Measurements from ENCODE around the gene LARP4B. TPM values are rescaled to one million over a fixed set of nuclear protein-coding genes. Genes with fewer than 3 reads are reported as not detected.

Gene LARP4B
- total and polyA plus RNA-seq, 2 experiments from 2014 or later: 18.3 to 52.3 TPM

GRCh38 chr10:777913-778479 lies 153.5 kb downstream of the LARP4B start:
- Mint-ChIP-seq H3K36me3 (ENCODE audit: low read depth) (no peaks in the 10 kb centered on the region), H3K27me3 (ENCODE audit: insufficient read depth, low read depth, poor library complexity) (peaks cover 18% of the 10 kb centered on the region), H3K4me1 (no peaks in the 10 kb centered on the region), H3K27ac (no peak overlapping the region), H3K9me3 (no peaks in the 10 kb centered on the region), H3K4me3 (no peak overlapping the region)
- Histone ChIP-seq H3K4me3 (no peak overlapping the region), H2AFZ (no peak overlapping the region), H3K9me2 (ENCODE audit: insufficient read depth) (no peaks in the 10 kb centered on the region), H3K27me3 (ENCODE audit: insufficient read depth) (no peaks in the 10 kb centered on the region), H4K20me1 (replicated peaks; ENCODE audit: insufficient read depth) (no peaks in the 10 kb centered on the region), H3K4me1 (ENCODE audit: insufficient read depth) (no peaks in the 10 kb centered on the region), H3K36me3 (ENCODE audit: insufficient read depth) (no peaks in the 10 kb centered on the region), H3K4me2 (no peak overlapping the region), H3K27ac (ENCODE audit: low read depth) (no peak overlapping the region), H3K79me2 (replicated peaks; ENCODE audit: insufficient read depth) (no peaks in the 10 kb centered on the region), H3F3A (replicated peaks; ENCODE audit: low read depth) (no peaks in the 10 kb centered on the region)
- DNase-seq (ENCODE audit: low spot score): no peak
- ATAC-seq: no peak
- TF ChIP-seq JUNB (IDR thresholded peaks at IDR 0.05; ENCODE audit: unreplicated experiment) (no peak), STAT1 (IDR thresholded peaks at IDR 0.05; ENCODE audit: unreplicated experiment) (no peak), CREB1 (CRISPR knock-in tag; IDR thresholded peaks at IDR 0.05; ENCODE audit: low read depth) (no peak), ZNF331 (CRISPR knock-in tag; IDR thresholded peaks at IDR 0.05; ENCODE audit: low read depth) (no peak), EZH2phosphoT487 (IDR thresholded peaks at IDR 0.05; ENCODE audit: unreplicated experiment) (no peak), EZH2 (IDR thresholded peaks at IDR 0.05; ENCODE audit: low read depth, unreplicated experiment) (no peak), ZNF114 (CRISPR knock-in tag; IDR thresholded peaks at IDR 0.05) (no peak), POLR2AphosphoS5 (IDR thresholded peaks at IDR 0.05; ENCODE audit: low read depth) (no peak), NANOG (IDR thresholded peaks at IDR 0.05; ENCODE audit: borderline replicate concordance) (no peak)
- TF ChIP-seq, protein P1, sequence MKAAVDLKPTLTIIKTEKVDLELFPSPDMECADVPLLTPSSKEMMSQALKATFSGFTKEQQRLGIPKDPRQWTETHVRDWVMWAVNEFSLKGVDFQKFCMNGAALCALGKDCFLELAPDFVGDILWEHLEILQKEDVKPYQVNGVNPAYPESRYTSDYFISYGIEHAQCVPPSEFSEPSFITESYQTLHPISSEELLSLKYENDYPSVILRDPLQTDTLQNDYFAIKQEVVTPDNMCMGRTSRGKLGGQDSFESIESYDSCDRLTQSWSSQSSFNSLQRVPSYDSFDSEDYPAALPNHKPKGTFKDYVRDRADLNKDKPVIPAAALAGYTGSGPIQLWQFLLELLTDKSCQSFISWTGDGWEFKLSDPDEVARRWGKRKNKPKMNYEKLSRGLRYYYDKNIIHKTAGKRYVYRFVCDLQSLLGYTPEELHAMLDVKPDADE (IDR thresholded peaks at IDR 0.05): no peak
- TF ChIP-seq, protein P2, sequence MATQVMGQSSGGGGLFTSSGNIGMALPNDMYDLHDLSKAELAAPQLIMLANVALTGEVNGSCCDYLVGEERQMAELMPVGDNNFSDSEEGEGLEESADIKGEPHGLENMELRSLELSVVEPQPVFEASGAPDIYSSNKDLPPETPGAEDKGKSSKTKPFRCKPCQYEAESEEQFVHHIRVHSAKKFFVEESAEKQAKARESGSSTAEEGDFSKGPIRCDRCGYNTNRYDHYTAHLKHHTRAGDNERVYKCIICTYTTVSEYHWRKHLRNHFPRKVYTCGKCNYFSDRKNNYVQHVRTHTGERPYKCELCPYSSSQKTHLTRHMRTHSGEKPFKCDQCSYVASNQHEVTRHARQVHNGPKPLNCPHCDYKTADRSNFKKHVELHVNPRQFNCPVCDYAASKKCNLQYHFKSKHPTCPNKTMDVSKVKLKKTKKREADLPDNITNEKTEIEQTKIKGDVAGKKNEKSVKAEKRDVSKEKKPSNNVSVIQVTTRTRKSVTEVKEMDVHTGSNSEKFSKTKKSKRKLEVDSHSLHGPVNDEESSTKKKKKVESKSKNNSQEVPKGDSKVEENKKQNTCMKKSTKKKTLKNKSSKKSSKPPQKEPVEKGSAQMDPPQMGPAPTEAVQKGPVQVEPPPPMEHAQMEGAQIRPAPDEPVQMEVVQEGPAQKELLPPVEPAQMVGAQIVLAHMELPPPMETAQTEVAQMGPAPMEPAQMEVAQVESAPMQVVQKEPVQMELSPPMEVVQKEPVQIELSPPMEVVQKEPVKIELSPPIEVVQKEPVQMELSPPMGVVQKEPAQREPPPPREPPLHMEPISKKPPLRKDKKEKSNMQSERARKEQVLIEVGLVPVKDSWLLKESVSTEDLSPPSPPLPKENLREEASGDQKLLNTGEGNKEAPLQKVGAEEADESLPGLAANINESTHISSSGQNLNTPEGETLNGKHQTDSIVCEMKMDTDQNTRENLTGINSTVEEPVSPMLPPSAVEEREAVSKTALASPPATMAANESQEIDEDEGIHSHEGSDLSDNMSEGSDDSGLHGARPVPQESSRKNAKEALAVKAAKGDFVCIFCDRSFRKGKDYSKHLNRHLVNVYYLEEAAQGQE (IDR thresholded peaks at IDR 0.05; ENCODE audit: unreplicated experiment): no peak
- TF ChIP-seq, protein P3, sequence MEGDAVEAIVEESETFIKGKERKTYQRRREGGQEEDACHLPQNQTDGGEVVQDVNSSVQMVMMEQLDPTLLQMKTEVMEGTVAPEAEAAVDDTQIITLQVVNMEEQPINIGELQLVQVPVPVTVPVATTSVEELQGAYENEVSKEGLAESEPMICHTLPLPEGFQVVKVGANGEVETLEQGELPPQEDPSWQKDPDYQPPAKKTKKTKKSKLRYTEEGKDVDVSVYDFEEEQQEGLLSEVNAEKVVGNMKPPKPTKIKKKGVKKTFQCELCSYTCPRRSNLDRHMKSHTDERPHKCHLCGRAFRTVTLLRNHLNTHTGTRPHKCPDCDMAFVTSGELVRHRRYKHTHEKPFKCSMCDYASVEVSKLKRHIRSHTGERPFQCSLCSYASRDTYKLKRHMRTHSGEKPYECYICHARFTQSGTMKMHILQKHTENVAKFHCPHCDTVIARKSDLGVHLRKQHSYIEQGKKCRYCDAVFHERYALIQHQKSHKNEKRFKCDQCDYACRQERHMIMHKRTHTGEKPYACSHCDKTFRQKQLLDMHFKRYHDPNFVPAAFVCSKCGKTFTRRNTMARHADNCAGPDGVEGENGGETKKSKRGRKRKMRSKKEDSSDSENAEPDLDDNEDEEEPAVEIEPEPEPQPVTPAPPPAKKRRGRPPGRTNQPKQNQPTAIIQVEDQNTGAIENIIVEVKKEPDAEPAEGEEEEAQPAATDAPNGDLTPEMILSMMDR (conservative IDR thresholded peaks at IDR 0.05; ENCODE audit: low read depth in 2 of 2): no peak
- TF ChIP-seq, protein P4, sequence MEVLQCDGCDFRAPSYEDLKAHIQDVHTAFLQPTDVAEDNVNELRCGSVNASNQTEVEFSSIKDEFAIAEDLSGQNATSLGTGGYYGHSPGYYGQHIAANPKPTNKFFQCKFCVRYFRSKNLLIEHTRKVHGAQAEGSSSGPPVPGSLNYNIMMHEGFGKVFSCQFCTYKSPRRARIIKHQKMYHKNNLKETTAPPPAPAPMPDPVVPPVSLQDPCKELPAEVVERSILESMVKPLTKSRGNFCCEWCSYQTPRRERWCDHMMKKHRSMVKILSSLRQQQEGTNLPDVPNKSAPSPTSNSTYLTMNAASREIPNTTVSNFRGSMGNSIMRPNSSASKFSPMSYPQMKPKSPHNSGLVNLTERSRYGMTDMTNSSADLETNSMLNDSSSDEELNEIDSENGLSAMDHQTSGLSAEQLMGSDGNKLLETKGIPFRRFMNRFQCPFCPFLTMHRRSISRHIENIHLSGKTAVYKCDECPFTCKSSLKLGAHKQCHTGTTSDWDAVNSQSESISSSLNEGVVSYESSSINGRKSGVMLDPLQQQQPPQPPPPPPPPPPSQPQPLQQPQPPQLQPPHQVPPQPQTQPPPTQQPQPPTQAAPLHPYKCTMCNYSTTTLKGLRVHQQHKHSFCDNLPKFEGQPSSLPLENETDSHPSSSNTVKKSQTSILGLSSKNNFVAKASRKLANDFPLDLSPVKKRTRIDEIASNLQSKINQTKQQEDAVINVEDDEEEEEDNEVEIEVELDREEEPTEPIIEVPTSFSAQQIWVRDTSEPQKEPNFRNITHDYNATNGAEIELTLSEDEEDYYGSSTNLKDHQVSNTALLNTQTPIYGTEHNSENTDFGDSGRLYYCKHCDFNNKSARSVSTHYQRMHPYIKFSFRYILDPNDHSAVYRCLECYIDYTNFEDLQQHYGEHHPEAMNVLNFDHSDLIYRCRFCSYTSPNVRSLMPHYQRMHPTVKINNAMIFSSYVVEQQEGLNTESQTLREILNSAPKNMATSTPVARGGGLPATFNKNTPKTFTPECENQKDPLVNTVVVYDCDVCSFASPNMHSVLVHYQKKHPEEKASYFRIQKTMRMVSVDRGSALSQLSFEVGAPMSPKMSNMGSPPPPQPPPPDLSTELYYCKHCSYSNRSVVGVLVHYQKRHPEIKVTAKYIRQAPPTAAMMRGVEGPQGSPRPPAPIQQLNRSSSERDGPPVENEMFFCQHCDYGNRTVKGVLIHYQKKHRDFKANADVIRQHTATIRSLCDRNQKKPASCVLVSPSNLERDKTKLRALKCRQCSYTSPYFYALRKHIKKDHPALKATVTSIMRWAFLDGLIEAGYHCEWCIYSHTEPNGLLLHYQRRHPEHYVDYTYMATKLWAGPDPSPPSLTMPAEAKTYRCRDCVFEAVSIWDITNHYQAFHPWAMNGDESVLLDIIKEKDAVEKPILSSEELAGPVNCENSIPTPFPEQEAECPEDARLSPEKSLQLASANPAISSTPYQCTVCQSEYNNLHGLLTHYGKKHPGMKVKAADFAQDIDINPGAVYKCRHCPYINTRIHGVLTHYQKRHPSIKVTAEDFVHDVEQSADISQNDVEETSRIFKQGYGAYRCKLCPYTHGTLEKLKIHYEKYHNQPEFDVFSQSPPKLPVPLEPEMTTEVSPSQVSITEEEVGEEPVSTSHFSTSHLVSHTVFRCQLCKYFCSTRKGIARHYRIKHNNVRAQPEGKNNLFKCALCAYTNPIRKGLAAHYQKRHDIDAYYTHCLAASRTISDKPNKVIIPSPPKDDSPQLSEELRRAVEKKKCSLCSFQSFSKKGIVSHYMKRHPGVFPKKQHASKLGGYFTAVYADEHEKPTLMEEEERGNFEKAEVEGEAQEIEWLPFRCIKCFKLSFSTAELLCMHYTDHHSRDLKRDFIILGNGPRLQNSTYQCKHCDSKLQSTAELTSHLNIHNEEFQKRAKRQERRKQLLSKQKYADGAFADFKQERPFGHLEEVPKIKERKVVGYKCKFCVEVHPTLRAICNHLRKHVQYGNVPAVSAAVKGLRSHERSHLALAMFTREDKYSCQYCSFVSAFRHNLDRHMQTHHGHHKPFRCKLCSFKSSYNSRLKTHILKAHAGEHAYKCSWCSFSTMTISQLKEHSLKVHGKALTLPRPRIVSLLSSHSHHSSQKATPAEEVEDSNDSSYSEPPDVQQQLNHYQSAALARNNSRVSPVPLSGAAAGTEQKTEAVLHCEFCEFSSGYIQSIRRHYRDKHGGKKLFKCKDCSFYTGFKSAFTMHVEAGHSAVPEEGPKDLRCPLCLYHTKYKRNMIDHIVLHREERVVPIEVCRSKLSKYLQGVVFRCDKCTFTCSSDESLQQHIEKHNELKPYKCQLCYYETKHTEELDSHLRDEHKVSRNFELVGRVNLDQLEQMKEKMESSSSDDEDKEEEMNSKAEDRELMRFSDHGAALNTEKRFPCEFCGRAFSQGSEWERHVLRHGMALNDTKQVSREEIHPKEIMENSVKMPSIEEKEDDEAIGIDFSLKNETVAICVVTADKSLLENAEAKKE (CRISPR knock-in tag; IDR thresholded peaks at IDR 0.05): no peak
